Panc1 (cell line): ENCODE data around the gene RXYLT1. TPM values are rescaled to one million over a fixed set of nuclear protein-coding genes. Genes with fewer than 3 reads are reported as not detected.

Experiments
- ATAC-seq: fragments of 200-7000 bp; cut with Tn5 transposase; 2 replicates; pipeline ENCODE4 v1.9.1; 2020; ENCODE audit warnings: mild to moderate bottlenecking, moderate library complexity
- BruUV-seq: library from RNA; stranded (reverse); fragments of 400-500 nt; replicated peaks from 2 replicates; lab custom pipeline; 2021; lab: Mats Ljungman, UMichigan
- CTCF ChIA-PET: fragments of 300-600 bp; sonication (Branson Sonifier 250); formaldehyde crosslinking; loops from one replicate; lab custom pipeline; 2022; ENCODE audit warnings: antibody characterized with exemption; lab: Charles Lee
- POLR2A ChIA-PET: fragments of 300-600 bp; sonication (Branson Sonifier 250); formaldehyde crosslinking; loops from one replicate; lab custom pipeline; 2022; ENCODE audit warnings: antibody characterized with exemption; lab: Charles Lee
- DNase-seq: peaks from one replicate; pipeline ENCODE4 v3.0.0-alpha.2; 2010; ENCODE audit warnings: low read depth, low spot score
- H3K27ac ChIP-seq: 2 replicates; pipeline ENCODE4 v1.5.1; 2011; ENCODE audit warnings: mild to moderate bottlenecking, low read length, inconsistent platforms
- H3K27me3 ChIP-seq: fragments of 200-500 bp; sonication (Bioruptor generic); 2 replicates; pipeline ENCODE4 v1.6.0; 2014; ENCODE audit warnings: low read length, inconsistent platforms; ENCODE audit not compliant: control insufficient read depth, insufficient read depth
- H3K36me3 ChIP-seq: fragments of 200-500 bp; sonication (Bioruptor generic); 2 replicates; pipeline ENCODE4 v1.5.1; 2014; ENCODE audit warnings: inconsistent platforms, mild to moderate bottlenecking, low read length, moderate library complexity; ENCODE audit not compliant: control insufficient read depth, insufficient read depth
- H3K4me1 ChIP-seq: 2 replicates; pipeline ENCODE4 v1.5.1; 2011; ENCODE audit warnings: inconsistent platforms, mild to moderate bottlenecking, low read length, moderate library complexity; ENCODE audit not compliant: control insufficient read depth, insufficient read depth
- H3K4me3 ChIP-seq, 2 experiments: 2 replicates each; pipeline ENCODE4 v1.5.1; 2011 to 2012; ENCODE audit warnings: low read depth in 2 of 2, low read length in 2 of 2, mild to moderate bottlenecking in 2 of 2, inconsistent platforms in 1 of 2, moderate library complexity in 1 of 2
- H3K9me3 ChIP-seq: fragments of 200-500 bp; sonication (Bioruptor generic); 2 replicates; pipeline ENCODE4 v1.5.1; 2014; ENCODE audit warnings: low read depth, mild to moderate bottlenecking, inconsistent platforms, low read length, moderate library complexity; ENCODE audit not compliant: control insufficient read depth, insufficient read depth
- CTCF ChIP-seq: fragments of 450-650 bp; IDR thresholded peaks from 2 replicates; pipeline ENCODE4 v1.5.1; 2017; ENCODE audit warnings: mild to moderate bottlenecking
- POLR2AphosphoS5 ChIP-seq: IDR thresholded peaks from 2 replicates; pipeline ENCODE4 v1.6.1; 2012; ENCODE audit warnings: mild to moderate bottlenecking, low read depth, low read length, moderate library complexity
- SIN3A ChIP-seq: IDR thresholded peaks from 2 replicates; pipeline ENCODE4 v1.6.1; 2012; ENCODE audit warnings: low read depth, mild to moderate bottlenecking, low read length, moderate library complexity, borderline replicate concordance; ENCODE audit not compliant: insufficient read depth
- TCF7L2 ChIP-seq: IDR thresholded peaks from 2 replicates; pipeline ENCODE4 v1.6.1; 2011; ENCODE audit warnings: mild to moderate bottlenecking, low read depth, low read length, inconsistent platforms
- in situ Hi-C: cut with HindIII; loops from 2 replicates; pipeline ENCODE4 v1.10.0; 2016; ENCODE audit warnings: low sequenced_read_pairs, low pct_unique_long_range_greater_than_20kb
- intact Hi-C: fragments of 100-400 bp; cut with micrococcal nuclease; formaldehyde crosslinking; loops from one replicate; pipeline ENCODE4 v1.10.0; 2022; ENCODE audit not compliant: unreplicated experiment
- total RNA-seq: library from RNA; stranded (reverse); gene quantifications from one replicate; pipeline ENCODE4 v1.2.1, GENCODE V29; 2021; ENCODE audit not compliant: unreplicated experiment
- TF ChIP-seq, protein P1 (sequence below), 2 experiments: IDR thresholded peaks; 2 replicates each; pipeline ENCODE4 v1.6.1; 2011 to 2012; ENCODE audit warnings: low read depth in 2 of 2, control low read depth in 1 of 2, low read length in 1 of 2, mild to moderate bottlenecking in 1 of 2, moderate library complexity in 1 of 2; ENCODE audit not compliant: insufficient read depth in 1 of 2

RXYLT1 gene
- total RNA-seq, 1 experiment from 2014 or later, result 20.3 TPM

DNA sequence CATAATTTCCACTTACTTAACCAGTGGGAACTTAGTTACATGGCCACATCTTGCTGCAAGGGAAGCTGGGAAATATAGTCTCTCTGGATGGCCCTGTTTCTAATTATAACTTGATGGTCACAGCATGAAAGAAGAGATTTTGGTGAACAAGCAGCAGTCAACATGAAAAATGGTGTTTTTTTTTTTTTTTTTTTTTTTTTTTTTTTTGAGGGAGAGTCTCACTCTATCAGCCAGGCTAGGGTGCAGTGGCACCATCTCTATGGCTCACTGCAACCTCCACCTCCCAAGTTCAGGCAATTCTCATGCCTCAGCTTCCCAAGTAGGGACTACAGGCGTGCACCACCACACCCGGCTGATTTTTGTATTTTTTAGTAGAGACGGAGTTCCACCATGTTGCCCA lies 75.6 kb downstream of the RXYLT1 start:
- Histone ChIP-seq H3K4me3 (no peak overlapping the region), H3K36me3 (no peaks in the 10 kb centered on the region), H3K9me3 (no peaks in the 10 kb centered on the region), H3K4me1 (peaks cover 39% of the 10 kb centered on the region), H3K27ac (peak overlapping the region; percentile 50), H3K27me3 (no peaks in the 10 kb centered on the region)
- intact Hi-C loops, result no loop called here
- POLR2A ChIA-PET, result interaction anchor here (0.7 kb wide), 1 partner anchor 1136 kb away, joined by 12 read pairs; no protein-coding TSS in a partner anchor
- TF ChIP-seq SIN3A (no peak), POLR2AphosphoS5 (no peak), CTCF (no peak), TCF7L2 (no peak)
- TF ChIP-seq, protein P1, sequence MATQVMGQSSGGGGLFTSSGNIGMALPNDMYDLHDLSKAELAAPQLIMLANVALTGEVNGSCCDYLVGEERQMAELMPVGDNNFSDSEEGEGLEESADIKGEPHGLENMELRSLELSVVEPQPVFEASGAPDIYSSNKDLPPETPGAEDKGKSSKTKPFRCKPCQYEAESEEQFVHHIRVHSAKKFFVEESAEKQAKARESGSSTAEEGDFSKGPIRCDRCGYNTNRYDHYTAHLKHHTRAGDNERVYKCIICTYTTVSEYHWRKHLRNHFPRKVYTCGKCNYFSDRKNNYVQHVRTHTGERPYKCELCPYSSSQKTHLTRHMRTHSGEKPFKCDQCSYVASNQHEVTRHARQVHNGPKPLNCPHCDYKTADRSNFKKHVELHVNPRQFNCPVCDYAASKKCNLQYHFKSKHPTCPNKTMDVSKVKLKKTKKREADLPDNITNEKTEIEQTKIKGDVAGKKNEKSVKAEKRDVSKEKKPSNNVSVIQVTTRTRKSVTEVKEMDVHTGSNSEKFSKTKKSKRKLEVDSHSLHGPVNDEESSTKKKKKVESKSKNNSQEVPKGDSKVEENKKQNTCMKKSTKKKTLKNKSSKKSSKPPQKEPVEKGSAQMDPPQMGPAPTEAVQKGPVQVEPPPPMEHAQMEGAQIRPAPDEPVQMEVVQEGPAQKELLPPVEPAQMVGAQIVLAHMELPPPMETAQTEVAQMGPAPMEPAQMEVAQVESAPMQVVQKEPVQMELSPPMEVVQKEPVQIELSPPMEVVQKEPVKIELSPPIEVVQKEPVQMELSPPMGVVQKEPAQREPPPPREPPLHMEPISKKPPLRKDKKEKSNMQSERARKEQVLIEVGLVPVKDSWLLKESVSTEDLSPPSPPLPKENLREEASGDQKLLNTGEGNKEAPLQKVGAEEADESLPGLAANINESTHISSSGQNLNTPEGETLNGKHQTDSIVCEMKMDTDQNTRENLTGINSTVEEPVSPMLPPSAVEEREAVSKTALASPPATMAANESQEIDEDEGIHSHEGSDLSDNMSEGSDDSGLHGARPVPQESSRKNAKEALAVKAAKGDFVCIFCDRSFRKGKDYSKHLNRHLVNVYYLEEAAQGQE (IDR thresholded peaks at IDR 0.05; ENCODE audit: insufficient read depth in 1 of 2, low read depth in 2 of 2, low read length in 1 of 2), result no peak
- ATAC-seq (no peak), DNase-seq (no peak)
- CTCF ChIA-PET, result no interaction called here
- no TSS peak for BruUV-seq
- in situ Hi-C loops, result no loop called here

- no peaks in the 10 kb centered on the region for H3K9me3 ChIP-seq
- CTCF ChIA-PET, result no interaction called here
- ATAC-seq, result no peak
- TF ChIP-seq SIN3A (no peak), TCF7L2 (no peak), CTCF (no peak), POLR2AphosphoS5 (no peak)
- TF ChIP-seq, protein P1 (IDR thresholded peaks at IDR 0.05; ENCODE audit: insufficient read depth in 1 of 2, low read depth in 2 of 2, low read length in 1 of 2), result no peak
- intact Hi-C loops (no loop called here), in situ Hi-C loops (no loop called here)
- no peak for DNase-seq
- no peaks in the 10 kb centered on the region for H3K27me3 ChIP-seq
- H3K36me3 ChIP-seq, result no peaks in the 10 kb centered on the region
- POLR2A ChIA-PET, result no interaction called here
- peaks cover 59% of the 10 kb centered on the region for H3K4me1 ChIP-seq
- no TSS peak for BruUV-seq
- H3K27ac ChIP-seq, result peak overlapping the region; percentile 76
- H3K4me3 ChIP-seq, result no peak overlapping the region
Measured at GRCh38 chr12:63857771-63858670, 78.3 kb downstream of the RXYLT1 start.
